ENCODE results near the gene ZFAND3.

Gene ZFAND3

DNA sequence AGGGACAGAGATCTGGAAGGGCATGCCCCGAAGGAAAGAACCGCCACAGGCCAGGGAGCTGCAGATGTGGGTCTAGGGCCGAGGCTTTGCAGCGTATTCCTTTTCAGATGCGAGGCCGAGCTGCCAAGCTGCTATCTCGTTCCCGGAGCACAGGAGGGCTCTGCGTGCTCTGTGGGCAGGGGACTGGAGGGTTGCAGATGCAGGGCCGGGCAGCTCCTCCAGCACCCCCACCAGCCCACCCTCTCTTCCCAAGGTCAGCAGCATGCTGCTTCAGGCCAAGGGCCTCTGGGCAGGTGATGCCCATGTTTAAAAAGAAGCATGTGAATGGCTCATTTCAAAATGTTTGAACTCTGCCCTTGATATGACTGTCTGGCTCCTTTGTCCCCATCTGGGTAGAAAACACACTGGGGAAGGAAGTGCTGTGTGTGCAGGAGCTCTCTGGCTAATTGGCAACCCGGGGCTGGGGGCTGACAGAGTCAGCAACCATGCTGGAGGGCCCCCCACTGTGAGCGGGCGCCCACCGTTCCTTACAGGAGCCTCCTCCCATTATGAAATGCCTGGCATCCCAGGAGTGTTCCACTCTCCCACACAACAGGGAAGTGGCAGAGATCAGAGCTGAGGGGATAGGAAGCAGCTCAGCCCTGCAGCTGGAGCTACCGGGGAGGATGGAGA, 353.3 kb downstream of the ZFAND3 start:
- no peak for DNase-seq

DNA sequence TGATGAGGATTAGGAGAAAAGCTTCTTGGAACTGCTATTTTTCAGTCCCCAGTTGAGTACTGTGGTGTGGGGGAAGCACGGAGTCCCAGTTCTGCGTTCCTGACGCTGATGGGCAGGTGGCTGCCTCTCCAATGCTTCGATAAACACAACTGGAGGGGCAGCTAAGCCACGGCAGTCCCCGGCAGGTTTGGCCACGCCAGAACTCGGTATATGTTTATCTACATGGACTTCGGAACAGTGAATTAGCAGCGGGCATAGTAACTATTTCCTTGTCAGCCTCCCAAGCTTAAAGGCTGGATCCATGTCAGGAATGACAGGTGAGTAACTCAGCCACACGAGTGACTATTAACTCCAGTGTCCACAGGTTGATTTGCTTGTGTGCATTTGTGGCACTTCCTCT, 354.4 kb downstream of the ZFAND3 start:
- no peak for DNase-seq

DNA sequence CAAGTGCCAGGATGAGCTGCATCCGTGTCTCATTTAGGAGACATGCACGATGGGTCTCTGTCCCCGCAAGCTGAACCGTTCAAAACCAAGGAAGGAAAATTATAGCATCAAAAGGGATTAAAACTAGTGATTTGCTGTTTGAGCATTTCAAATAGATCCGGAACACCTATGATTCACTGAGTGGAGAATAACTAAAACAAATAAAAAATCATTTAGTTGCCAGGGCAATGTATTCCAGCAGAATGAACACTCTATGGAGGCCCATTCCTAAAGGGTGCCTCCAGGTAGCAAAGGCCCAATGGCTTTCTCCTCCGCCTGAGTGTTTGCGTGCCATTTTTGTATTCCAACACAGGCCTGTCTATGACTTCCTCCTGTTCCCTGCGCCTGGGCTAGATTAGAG, 354.8 kb downstream of the ZFAND3 start:
- DNase-seq: no peak

DNA sequence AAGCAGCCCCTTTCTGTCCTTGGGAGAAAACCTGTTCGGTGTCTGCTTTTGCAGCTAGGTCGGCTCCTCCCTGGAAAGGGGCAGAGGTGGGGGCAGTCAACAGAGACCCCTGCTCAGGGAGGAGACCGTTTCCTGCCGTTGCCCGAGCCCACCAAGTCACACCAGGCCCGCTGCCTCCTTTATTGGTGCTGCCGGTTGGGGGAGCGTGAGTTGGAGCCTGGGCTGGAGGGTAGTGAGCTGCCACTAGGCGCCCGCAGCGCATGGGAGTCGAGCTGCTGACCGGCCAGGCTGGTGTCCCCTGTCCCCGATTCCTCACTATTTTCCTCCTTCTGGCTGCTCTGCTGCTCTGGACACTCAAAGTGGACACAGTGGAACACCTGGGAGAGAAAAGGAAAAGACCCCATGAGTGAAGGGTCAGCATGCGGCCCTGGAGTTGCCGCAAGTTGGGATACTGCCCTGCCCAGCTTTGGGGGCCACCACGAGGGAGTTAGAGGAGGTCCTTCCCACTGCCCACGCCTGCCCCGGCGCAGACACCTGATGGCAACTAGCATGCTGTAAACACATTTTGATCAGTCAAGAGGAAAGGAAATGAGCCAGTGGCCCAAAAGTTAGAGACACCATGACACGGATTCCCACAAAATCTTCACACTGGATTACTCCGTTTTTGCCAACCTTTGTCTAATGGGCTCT, 355.4 kb downstream of the ZFAND3 start:
- no peak for DNase-seq

DNA sequence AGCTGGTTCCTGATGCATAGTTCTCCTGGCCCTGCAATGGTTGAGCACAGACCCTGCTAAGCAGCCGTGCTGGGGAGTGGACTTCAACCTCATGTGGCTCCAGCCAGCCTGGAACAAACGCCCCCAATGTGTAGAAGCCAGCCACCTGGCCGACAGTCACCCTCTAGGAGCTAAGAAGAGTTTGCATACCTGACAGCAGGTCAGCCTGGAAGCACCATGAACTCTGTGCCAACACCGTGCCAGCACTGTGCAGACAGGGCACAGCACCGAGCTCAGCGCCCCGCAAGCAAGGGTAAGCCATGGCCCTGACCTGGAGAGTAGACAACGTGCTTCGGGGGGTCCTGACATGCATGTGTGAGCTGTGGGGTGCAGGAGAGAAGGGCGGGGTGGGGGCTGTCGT, 356.3 kb downstream of the ZFAND3 start:
- no peak for DNase-seq

DNA sequence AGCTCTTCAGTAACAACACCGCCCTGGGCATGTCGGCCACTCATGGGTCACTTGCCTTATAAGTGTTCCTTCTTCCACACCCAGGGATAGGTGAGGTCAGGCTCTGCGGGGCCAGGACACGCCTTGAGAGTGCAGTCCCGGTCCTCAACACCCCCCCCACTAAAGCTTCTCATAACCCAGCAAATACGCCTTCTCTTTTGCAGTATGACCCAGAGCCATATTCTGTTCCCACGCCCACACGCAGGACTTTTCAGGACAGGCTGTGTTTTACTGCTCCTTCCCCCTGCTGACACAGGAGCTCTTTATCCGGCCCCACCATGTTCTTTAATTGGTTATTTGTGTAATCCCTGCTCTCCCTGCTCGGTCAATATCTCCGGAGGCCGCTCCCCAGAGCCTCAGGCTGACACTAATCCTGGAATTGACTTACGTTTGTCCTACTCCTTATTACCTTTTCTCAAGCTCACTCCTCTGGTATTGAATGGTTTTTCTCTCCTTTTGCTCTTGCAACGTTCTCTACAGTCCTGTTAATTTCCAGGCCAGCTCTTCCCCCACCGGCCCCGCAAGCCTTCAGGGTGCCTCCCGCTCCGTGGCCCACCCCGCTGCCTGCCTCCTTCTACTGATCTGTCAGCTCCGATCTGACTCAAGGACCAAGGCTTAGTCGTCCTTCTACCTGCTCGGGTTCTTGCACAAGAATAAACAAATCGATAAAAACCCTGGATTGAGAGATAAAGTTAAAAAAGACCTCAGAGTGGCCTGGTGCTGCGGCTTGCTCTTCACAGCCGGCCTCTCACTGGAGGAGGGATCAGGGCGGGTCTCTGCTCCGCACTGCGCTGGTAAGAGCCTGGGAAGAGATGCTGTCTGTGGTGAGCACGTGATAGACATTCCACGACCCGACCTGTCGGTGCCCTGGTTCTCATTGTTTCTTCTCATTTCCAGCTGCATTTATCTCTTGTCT, 357.5 kb downstream of the ZFAND3 start:
- no peak for DNase-seq

DNA sequence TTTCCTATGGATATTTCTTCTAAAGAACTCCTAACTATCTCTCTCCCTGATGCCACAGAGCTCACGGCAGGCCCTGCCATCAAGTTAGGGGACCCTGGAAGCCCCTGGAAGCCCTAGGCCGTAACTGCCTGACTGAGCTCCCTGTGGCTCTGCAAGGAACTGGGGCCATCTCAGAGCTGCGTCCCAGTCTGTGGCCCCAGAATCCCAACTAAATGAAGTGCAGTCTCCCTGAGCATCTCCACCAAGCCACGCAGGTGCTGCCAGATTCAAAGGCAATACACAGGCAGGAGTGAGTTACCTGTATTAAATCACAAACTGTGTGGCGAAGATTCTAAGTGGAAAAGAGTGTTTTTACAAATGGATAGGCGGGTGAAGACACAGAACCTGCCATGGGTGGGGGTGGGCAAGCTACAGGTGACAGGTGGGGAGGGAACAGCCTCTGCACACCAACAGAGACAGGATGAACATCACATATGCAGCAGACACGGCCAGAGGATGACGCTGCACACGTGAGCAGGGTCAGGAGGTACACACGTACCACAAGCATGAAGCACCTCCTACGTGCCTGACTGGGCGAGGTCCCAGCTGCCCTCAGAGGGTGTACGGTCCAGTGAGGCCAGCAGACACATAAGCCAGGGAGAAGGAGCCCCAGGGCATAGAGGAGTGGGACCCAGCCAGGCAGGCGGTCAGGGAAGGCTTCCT, 358.5 kb downstream of the ZFAND3 start:
- DNase-seq: peak; percentile 23

DNA sequence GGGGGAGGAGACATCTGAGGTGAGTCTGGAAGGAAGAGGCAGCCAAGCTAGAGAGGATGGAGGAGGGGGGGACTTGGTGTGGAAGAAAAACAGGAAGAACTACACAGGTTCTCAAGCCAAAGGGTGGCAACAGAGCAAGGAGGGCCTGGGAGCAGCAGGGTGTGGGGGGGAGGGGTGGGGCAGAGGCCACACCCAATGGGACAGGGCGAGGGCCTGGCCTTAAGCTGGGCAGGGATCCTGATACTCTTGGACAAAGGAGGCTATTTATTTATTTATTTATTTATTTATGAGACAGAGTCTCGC, 359.0 kb downstream of the ZFAND3 start:
- DNase-seq: no peak

DNA sequence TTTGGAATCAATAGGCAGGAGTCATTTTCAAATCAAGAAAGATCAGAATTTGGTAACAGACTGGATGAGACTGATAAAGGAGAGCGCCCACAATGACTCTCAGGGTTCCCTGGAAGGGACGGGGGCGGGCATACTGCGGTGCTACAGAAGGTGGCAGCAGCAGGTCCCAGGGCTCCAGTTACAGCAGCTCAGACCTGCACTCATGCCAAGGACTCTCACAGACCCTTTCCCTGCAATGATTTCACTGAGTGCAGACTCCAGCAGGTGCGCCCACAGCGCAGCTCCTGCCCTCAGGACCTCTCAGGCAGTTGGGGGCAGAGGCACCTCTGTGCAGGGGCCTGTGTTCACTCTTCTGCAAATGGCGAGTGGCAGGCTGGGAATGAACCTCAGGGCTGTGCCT, 359.8 kb downstream of the ZFAND3 start:
- peak; percentile 5 for DNase-seq

DNA sequence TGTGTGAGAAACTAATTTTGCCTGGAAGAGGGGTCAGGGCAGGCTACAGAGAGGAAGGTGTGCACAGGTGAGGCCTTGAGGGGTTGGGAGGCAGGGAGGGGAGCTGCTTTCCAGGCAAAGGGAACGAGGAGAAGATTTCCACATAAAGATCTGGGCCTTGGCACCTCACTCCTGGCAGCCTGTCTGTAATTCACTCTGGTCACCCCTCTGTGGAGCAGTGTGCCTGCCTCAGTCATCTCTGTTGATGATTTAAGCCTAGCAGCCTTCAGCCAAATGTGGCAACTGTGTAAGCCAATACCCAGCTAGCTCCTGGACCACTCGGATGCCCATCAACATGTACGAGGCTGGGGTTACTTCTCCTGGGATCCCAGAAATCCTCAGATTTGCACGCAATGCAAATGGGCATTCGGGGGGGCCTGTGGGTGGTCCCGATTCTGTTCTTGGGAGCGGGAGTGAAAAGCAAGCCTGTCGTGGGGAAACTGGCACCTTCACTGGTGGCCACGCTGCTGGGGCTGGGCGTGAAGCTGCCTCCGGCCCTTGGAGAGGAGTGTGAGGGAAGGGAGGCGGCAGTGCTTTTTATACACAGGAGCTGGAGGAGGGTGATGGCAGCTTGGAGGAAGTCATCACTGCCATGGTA, 360.4 kb downstream of the ZFAND3 start:
- peak; percentile 13 for DNase-seq

DNA sequence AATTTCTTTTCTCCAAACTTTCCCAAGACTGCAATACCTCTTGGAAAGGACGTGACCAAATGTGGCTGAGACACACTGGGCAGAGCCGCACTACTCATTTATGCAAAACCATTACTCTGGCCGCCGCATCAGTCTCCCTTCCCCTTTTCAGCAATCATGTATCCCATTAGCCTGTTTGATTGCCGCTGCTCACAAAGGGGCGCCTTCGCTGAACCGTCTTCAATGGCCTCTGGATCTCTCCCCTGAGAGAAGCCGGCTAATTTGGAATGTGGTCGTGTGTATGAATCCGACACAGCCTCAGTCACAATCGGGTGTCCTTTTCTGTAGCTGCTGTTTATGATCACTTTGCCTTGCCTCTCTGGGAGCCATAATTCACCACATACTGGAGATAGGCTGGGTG, 361.1 kb downstream of the ZFAND3 start:
- no peak for DNase-seq

DNA sequence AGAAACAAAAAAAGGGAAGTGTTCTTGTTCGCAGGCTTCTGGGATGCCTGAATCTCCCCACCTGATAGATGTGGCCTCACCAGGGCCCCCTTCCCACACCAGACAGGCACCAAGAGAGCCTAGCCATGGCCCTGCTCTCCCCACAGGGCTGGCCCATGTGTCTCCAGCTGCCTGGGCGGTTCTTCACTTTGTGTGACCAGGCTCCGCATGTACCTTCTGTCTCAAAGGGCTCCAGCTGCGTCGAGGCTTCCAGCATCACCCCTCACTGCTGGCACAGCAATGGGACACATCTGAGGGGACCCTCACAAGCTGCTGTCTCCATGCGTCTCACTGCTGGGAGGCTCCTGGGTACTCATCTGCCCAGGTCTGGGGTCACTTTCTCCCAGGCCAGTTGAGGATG, 362.9 kb downstream of the ZFAND3 start:
- DNase-seq: no peak

DNA sequence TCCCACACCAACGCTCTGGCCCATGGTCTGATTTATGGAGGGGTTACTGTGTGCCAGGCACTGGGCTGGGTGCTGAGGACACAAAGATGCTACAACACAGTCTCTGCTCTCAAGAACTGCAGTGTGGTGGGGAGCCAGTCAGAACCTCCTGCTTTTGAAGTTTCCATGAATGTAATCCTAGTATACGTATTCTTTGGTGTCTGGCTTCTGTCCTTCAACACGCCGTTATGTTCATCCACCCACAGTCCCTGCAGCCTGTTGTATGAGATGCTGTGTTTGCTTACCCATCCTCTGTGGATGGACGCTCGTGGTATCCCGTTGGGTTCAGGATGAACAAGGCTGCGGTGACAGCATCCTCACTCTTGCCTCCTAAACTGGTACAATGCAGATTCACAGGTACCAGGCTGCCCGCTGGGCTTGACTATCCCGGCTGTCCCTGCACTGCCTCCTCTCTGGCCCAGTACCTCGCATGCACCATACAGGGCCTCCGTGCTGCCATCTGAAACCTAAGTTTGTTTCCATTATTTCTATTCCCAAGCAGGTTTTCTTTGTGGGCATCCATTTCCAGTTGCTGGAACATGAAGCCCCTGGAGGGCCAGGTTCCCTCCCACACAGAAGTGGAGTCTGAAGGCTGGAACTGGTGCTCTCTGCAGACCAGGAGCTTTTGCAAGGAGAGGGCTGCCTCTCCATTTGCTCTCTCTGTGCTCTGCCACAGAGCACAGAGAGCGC, 364.5 kb downstream of the ZFAND3 start:
- no peak for DNase-seq

DNA sequence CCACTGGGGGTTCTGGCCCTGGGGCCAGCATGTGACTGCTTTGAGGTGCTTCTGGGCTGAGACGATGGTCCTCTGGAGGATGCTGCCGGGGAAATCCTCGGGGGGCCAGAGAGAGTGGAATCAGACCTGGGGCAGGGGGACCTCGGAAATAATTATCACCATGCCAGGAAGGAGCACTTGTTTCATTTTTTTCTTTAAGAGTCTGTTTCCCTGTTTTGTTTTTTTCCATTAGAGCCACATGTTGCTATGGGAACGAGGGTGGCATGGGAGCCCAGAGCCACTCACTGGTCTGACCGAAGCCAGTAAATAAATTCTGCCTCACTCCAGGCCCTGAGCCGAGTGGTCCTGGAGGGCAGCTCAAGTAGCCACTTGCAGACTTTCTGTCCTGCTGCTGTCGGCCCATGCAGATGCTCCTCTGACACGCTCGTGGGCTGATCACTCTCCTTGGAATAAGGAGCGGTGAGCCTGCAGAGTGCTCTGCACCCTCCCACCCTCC, 365.1 kb downstream of the ZFAND3 start:
- no peak for DNase-seq

DNA sequence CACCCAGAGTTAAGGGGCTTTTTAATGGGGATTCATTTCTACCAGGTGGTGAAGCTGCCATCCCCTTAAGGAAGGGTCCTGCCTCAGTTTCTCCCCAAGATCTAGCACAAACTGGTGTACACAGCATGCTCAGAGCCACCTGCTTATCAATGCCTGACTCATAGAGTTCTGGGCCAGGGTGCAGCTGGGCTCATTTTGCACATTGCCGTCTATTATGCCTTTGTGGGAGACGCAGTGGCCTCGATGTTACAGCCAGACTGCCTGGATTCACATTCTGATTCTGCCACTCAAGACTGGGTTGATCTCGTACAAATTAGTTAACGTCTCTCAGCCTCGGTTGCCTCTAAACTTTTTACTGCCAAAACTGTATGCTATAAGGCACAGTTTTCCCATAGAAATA, 365.7 kb downstream of the ZFAND3 start:
- DNase-seq: no peak

DNA sequence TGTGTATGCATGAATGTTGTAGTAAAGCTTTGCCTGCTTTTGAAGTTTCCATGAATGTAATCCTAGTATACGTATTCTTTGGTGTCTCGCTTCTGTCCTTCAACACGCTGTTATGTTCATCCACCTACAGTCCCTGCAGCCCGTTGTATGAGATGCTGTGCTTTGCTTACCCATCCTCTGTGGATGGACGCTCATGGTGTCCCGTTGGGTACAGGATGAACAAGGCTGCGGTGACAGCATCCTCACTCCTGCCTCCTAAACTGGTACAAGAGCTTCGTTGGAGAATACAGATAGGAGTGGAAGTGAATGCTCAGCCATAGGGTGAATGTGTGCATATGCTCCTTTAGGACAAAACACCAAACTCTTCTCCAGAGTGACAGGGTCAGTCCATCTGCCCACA, 366.2 kb downstream of the ZFAND3 start:
- DNase-seq: no peak

DNA sequence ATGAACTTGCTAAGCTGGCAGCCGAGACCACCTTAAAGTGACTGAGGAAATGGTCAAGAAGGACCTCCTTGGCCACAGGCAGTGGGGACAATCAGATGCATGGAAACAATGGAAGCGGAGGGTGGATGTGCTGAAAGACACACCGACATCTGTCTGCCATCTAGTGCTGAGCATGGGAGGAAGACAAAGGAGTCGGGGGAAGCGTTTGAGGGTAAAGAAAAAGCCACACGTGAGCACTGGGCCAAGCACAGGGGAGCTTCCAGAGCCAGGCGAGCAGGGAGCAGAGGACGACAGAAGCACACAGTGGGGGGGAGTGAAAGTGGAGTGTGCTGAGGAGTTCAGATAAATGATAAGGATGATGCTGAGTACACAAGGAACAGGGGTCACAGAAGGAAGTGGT, 367.8 kb downstream of the ZFAND3 start:
- DNase-seq: no peak

DNA sequence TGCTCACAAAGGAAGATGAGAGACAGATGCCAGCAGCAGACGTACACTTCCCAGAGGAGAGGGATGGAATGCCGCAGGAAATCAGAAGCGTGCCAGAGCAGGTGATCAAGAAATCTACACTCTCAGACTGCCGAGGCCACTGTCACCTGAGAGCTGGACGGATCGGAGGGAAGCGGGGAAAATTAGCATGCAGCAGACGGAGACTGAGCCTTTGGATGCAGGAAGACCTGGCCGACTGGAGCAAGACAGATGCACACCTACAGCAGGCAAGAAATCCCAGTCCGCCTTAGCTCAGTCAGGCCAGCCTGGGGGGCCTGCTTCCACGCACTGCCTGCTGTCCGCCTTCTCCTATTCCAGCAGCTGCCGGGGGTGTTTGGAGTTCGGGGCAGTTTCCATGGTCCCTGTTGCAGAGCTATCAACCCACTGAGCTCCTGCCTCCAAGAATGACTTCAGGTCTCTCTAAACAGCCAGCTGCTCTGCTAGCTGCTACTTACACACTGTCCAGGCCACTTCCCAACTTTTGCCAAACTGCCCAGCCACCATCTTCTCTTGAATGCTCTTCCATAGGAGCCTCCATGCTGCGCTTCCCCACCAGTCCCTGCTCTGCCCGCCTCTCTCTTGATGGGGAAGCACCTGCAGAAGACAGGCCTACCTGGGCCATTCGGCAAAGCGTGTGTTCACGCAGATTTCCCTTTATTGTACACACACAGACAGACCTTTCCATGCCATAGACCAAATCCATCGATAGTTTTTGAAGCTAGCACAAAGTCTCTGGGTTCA, 368.5 kb downstream of the ZFAND3 start:
- no peak for DNase-seq

DNA sequence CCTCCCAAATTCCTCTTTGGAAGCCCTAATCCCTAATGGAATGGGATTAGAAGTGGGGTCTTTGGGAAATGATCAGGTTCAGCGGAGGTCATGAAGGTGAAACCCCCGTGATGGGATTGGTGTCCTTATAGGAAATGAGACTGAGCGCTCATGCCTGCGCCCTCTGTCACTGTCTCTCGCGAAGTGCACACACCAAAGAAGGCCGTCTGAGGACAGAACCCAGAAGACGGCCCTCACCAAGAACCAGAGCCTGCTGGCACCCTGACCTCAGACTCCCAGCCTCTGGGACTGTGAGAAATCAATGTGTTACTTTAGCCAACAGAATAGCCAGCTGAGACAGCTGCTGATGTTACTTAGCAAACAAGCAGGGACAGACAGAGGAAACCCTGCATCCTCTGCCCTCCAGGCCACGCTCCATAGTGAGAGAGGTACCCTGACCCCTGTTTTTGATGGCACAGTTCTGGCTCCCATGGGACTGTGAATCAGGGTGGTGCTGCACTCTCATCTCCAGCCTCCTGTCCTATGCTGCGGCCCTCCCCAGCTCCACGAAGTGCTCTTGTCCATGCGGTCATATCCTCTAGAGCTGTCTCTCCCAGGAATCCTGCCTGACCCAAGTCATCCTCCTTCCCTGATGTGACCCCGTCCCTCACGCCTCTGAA, 369.3 kb downstream of the ZFAND3 start:
- no peak for DNase-seq

DNA sequence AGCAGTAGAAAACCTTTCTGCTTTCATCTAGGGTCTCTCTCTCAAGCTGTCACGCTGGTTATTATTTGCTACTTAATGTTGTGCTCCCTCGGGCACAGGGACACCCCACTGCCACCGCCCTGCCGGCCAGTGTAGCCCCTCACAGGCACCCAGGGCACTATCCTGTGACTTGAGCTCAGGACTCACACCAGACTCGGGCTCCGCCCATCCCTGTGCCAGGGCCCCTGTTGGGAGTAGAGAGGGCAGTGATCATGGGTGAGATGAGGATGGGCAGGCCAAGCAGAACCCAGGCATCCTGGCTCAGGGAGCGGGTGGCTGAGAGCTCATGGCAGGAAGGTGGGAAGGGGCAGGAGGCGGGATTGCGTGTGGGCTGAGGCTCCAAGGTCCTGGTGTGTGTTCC, 371.9 kb downstream of the ZFAND3 start:
- DNase-seq: no peak

DNA sequence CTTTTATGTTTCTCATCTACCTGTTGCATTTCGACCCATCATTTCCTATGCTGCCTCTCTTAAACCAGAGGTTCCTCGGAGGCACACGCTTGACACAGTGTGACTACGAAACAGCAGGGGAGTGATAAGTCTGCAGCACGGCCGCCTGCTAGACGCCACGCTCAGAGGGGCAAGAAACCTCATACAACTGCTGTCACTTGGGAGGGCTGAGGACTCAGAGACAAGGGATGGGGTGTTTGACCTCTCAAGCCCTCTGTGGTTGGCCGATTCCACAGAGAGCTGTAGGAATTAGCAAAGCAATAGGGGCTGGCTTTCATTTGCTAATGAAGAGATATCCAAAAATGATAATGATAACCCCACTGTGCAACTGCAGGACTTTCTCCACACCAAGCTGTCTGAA, 372.5 kb downstream of the ZFAND3 start:
- DNase-seq: no peak

Data from activated CD4-positive, CD25-positive, alpha-beta regulatory T cell treated with anti-CD3 and anti-CD28 coated beads, Interleukin-2, amount 50 U/mL, for 72 hours (primary cell).